Measurements from ENCODE around the gene P4HA2. TPM values are rescaled to one million over a fixed set of nuclear protein-coding genes. Genes with fewer than 3 reads are reported as not detected.
"Not testable (repeated sequence)": the region's sequence is repeated elsewhere in the genome, so short reads cannot be mapped to it uniquely, and the experiment has no call there.

The P4HA2 gene
- total and polyA plus RNA-seq, 2 donors (not counting 3 experiments of a cell fraction or from before 2014, with no cell fraction given): 37.6 to 58.7 TPM

DNA sequence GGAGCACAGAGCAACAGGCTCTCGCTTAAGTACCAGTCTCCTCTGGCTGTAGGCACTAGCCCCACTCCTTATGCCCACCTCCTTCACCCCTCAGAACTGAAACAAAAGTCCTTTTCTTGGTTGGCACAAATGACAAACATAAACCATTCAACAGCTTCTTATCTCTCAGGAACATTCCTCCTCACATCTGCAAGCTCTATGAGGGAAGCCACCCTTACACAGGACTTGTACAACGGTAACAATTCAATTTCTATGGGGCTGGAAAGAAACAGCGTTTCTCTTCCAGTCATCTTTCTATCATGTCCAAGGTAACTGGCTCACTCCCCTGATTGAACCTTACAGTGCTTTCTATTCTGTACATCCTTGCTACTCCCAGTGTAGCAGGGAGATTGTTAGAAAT, 80.0 kb downstream of the P4HA2 start:
- H3K4me1 ChIP-seq (ENCODE audit: control insufficient read depth, extremely low read depth, insufficient read depth, low read length): no peaks in the 10 kb centered on the region
- ChIA-PET CTCF (no interaction called here), POLR2A (no interaction called here)
- no peak overlapping the region for H3K4me2 ChIP-seq (ENCODE audit: insufficient read depth, low read length)
- BruUV-seq (replicated peaks): no TSS peak
- H4K20me1 ChIP-seq (replicated peaks; ENCODE audit: control insufficient read depth, extremely low read depth, insufficient read depth, low read length): no peaks in the 10 kb centered on the region
- no peaks in the 10 kb centered on the region for H3K9me3 ChIP-seq (replicated peaks; ENCODE audit: control insufficient read depth, insufficient read depth, low read length)
- H2AFZ ChIP-seq (ENCODE audit: low read depth, low read length): no peak overlapping the region
- intact Hi-C loops (cut with micrococcal nuclease) (no loop called here), dilution Hi-C loops (cut with MboI; ENCODE audit: extremely low pct_ligation_motif_present, low sequenced_read_pairs) (no loop called here)
- DNase-seq (ENCODE audit: low read depth, low spot score) (no peak), FAIRE-seq (no peak)
- H3K4me3 ChIP-seq (replicated peaks in 1 of 3; ENCODE audit: insufficient read depth in 1 of 3, low read depth in 1 of 3, low read length in 3 of 3): no peak overlapping the region
- no peaks in the 10 kb centered on the region for H3K36me3 ChIP-seq (ENCODE audit: control insufficient read depth in 2 of 2, extremely low read depth in 1 of 2, insufficient read depth in 2 of 2, low read length in 2 of 2)
- no peak for TF ChIP-seq CTCF (IDR thresholded peaks at IDR 0.05; ENCODE audit: extremely low read depth in 1 of 2, insufficient read depth in 1 of 2, low read depth in 1 of 2, low read length in 2 of 2)
- TF ChIP-seq GATA2 (IDR thresholded peaks at IDR 0.05; ENCODE audit: insufficient read depth, insufficient read length, low read depth, low read length): no peak
- H3K9me1 ChIP-seq (replicated peaks; ENCODE audit: control insufficient read depth, extremely low read depth, insufficient read depth, low read length): no peaks in the 10 kb centered on the region
- no peak overlapping the region for H3K27ac ChIP-seq (ENCODE audit: insufficient read depth, low read depth, low read length)
- H3K27me3 ChIP-seq (ENCODE audit: control insufficient read depth in 2 of 2, insufficient read depth in 2 of 2, low read length in 2 of 2): peaks cover 8 to 20% of the 10 kb centered on the region in 2 experiments
- H3K79me2 ChIP-seq (ENCODE audit: control insufficient read depth, insufficient read depth, low read length): no peaks in the 10 kb centered on the region
- H3K9ac ChIP-seq (replicated peaks; ENCODE audit: extremely low read depth, insufficient read depth, low read length): no peak overlapping the region

DNA sequence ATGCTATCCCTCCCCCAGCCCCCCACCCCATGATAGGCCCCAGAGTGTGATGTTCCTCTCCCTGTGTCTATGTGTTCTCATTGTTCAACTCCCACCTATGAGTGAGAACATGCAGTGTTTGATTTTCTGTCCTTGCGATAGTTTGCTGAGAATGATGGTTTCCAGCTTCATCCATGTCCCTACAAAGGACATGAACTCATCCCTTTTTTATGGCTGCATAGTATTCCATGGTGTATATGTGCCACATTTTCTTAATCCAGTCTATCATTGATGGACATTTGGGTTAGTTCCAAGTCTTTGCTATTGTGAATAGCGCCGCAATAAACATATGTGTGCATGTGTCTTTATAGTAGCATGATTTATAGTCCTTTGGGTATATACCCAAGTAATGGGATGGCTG, 82.3 kb downstream of the P4HA2 start:
- peaks cover 8 to 20% of the 10 kb centered on the region in 2 experiments for H3K27me3 ChIP-seq (ENCODE audit: control insufficient read depth in 2 of 2, insufficient read depth in 2 of 2, low read length in 2 of 2)
- H2AFZ ChIP-seq (ENCODE audit: low read depth, low read length); H3K9me1 ChIP-seq (replicated peaks; ENCODE audit: control insufficient read depth, extremely low read depth, insufficient read depth, low read length); H3K27ac ChIP-seq (ENCODE audit: insufficient read depth, low read depth, low read length); H3K4me2 ChIP-seq (ENCODE audit: insufficient read depth, low read length); CTCF ChIA-PET; H4K20me1 ChIP-seq (replicated peaks; ENCODE audit: control insufficient read depth, extremely low read depth, insufficient read depth, low read length); dilution Hi-C loops (cut with MboI; ENCODE audit: extremely low pct_ligation_motif_present, low sequenced_read_pairs); intact Hi-C loops (cut with micrococcal nuclease); FAIRE-seq; BruUV-seq (replicated peaks); POLR2A ChIA-PET; H3K9ac ChIP-seq (replicated peaks; ENCODE audit: extremely low read depth, insufficient read depth, low read length); H3K79me2 ChIP-seq (ENCODE audit: control insufficient read depth, insufficient read depth, low read length); H3K9me3 ChIP-seq (replicated peaks; ENCODE audit: control insufficient read depth, insufficient read depth, low read length); H3K4me3 ChIP-seq (replicated peaks in 1 of 3; ENCODE audit: insufficient read depth in 1 of 3, low read depth in 1 of 3, low read length in 3 of 3); H3K4me1 ChIP-seq (ENCODE audit: control insufficient read depth, extremely low read depth, insufficient read depth, low read length); H3K36me3 ChIP-seq (ENCODE audit: control insufficient read depth in 2 of 2, extremely low read depth in 1 of 2, insufficient read depth in 2 of 2, low read length in 2 of 2); DNase-seq (ENCODE audit: low read depth, low spot score): not testable (repeated sequence)

Measured in endothelial cell of umbilical vein (primary cell).